ENCODE results near the gene FCER1G. TPM values are rescaled to one million over a fixed set of nuclear protein-coding genes. Genes with fewer than 3 reads are reported as not detected.

Gene FCER1G
- total RNA-seq, 4 donors from 2014 or later, result 16.3 to 70.9 (median 22.3) TPM

- TF ChIP-seq POLR2A (IDR thresholded peaks at IDR 0.05) (peak in 1 of 2 donors; percentile 41), CTCF (IDR thresholded peaks at IDR 0.05) (no peak)
- Histone ChIP-seq H3K36me3 (peaks cover 0 to 5% of the 10 kb centered on the region in 2 donors), H3K9me3 (no peaks in the 10 kb centered on the region), H3K4me1 (peaks cover 20 to 41% of the 10 kb centered on the region in 2 donors), H3K4me3 (replicated peaks in 1 of 3) (peak within 1 kb of the TSS in 1 of 3 donors; percentile 38), H3K27me3 (no peaks in the 10 kb centered on the region), H3K27ac (peak within 1 kb of the TSS; percentile 94 to 96 (median 94))
- peak in 1 of 2 donors; percentile 23 for DNase-seq
- intact Hi-C loops (cut with DNase I), result loop anchor here (10.0 kb wide), 1 partner anchor 186 kb away; no protein-coding TSS in a partner anchor
- WGBS, 2 donors, result 64 to 70% methylated on average over 11 of the region's 11 CpGs
Measured at GRCh38 chr1:161198897-161199431, 16.1 kb upstream of the FCER1G start, which contains the start of gene ADAMTS4. ADAMTS4 (minus strand) TSS chr1:161199054; CDS start chr1:161198627, 427 bp downstream.

GRCh38 chr1:161199506-161200139 lies 15.5 kb upstream of the FCER1G start:
- Histone ChIP-seq H3K9me3 (no peaks in the 10 kb centered on the region), H3K27ac (peak overlapping the region; percentile 94 to 96 (median 94)), H3K36me3 (peaks cover 0 to 10% of the 10 kb centered on the region in 2 donors), H3K4me1 (peaks cover 20 to 47% of the 10 kb centered on the region in 2 donors), H3K27me3 (no peaks in the 10 kb centered on the region), H3K4me3 (replicated peaks in 1 of 3) (no peak overlapping the region)
- no peak for TF ChIP-seq POLR2A (IDR thresholded peaks at IDR 0.05)
- no peak for TF ChIP-seq CTCF (IDR thresholded peaks at IDR 0.05)
- no peak for DNase-seq
- intact Hi-C loops (cut with DNase I), result loop anchor here (10.0 kb wide), 1 partner anchor 185 kb away; no protein-coding TSS in a partner anchor
- WGBS, 2 donors, result 59% methylated on average over 5 of the region's 5 CpGs

- DNase-seq, result no peak
- Histone ChIP-seq H3K27me3 (no peaks in the 10 kb centered on the region), H3K9me3 (no peaks in the 10 kb centered on the region), H3K4me3 (replicated peaks in 1 of 3) (no peak overlapping the region), H3K36me3 (peaks cover 0 to 13% of the 10 kb centered on the region in 2 donors), H3K27ac (peak overlapping the region; percentile 94 to 96 (median 94)), H3K4me1 (peaks cover 20 to 49% of the 10 kb centered on the region in 2 donors)
- TF ChIP-seq CTCF (IDR thresholded peaks at IDR 0.05) (no peak), POLR2A (IDR thresholded peaks at IDR 0.05) (no peak)
- WGBS, 2 donors, result 58 to 59% methylated on average over 5 of the region's 5 CpGs
- intact Hi-C loops (cut with DNase I), result no loop called here
Measured at GRCh38 chr1:161200421-161200991, 14.6 kb upstream of the FCER1G start.

GRCh38 chr1:161200992-161201835 lies 13.9 kb upstream of the FCER1G start:
- Histone ChIP-seq H3K9me3 (no peaks in the 10 kb centered on the region), H3K27me3 (no peaks in the 10 kb centered on the region), H3K4me1 (peaks cover 20 to 49% of the 10 kb centered on the region in 2 donors), H3K4me3 (replicated peaks in 1 of 3) (peak overlapping the region in 2 of 3 donors; percentile 11 to 69), H3K27ac (peak overlapping the region; percentile 94 to 96 (median 94)), H3K36me3 (peaks cover under 1 to 13% of the 10 kb centered on the region in 2 donors)
- intact Hi-C loops (cut with DNase I), result no loop called here
- TF ChIP-seq POLR2A (IDR thresholded peaks at IDR 0.05), result no peak
- TF ChIP-seq CTCF (IDR thresholded peaks at IDR 0.05), result no peak
- DNase-seq, result peak in 1 of 2 donors; percentile 32
- 65 to 80% methylated on average over 13 of the region's 13 CpGs for WGBS, 2 donors
